GM12872 (cell line): ENCODE results near the gene C9orf153.

Experiments
- CTCF ChIP-seq: IDR thresholded peaks from 3 replicates; pipeline ENCODE4 v1.5.1; 2011; ENCODE audit warnings: low read depth, mild to moderate bottlenecking, low read length, moderate library complexity; ENCODE audit not compliant: insufficient read depth

C9orf153 gene

GRCh38 chr9:86175743-86176456 is 83.6 kb downstream of the C9orf153 start:
- TF ChIP-seq CTCF = no peak

DNA sequence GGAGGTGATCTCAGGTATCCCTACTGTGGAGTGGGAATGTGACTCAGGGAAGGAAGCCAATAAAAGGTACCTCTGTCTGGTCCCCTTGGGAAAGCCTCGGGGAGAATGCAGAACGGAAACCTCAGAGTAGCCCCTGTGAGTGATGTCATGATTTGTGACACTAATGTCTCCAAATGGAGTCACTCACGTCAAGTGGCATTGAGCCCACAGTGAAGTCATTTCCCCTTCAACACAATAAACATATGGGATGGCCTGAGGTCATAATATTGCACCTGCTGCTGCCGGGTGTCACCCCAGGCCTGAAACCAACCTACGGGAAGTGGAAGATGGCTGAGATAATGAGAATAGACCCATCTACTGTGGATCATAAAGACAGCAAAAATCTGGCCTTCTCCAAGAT is 84.2 kb downstream of the C9orf153 start:
- no peak for TF ChIP-seq CTCF
